Renal cortical epithelial cell (primary cell): Measurements from ENCODE around the gene POU6F2. TPM values are rescaled to one million over a fixed set of nuclear protein-coding genes. Genes with fewer than 3 reads are reported as not detected.
A peak's percentile ranks its signal among the peaks of the same experiment; 100 is the strongest.

Experiments used
- DNase-seq: peaks from one replicate; pipeline ENCODE4 v3.0.0-alpha.2; 2011; ENCODE audit warnings: low read depth
- total RNA-seq: library from RNA; depleted of rRNA; stranded (reverse); fragments of >200 nt; gene quantifications from 2 replicates; pipeline ENCODE4 v1.2.3, GENCODE V29; 2014

POU6F2 gene
- total RNA-seq, 1 donor from 2014 or later = not detected

GRCh38 chr7:39252916-39253315 lies 275.2 kb downstream of the POU6F2 start:
- peak; percentile 7 for DNase-seq

GRCh38 chr7:39259391-39260003 lies 281.8 kb downstream of the POU6F2 start:
- DNase-seq = no peak

GRCh38 chr7:39260279-39260844 lies 282.7 kb downstream of the POU6F2 start:
- DNase-seq = no peak

GRCh38 chr7:39261771-39262170 lies 284.1 kb downstream of the POU6F2 start:
- no peak for DNase-seq

GRCh38 chr7:39265641-39266591 lies 288.2 kb downstream of the POU6F2 start:
- DNase-seq = no peak

GRCh38 chr7:39269034-39269433 lies 291.3 kb downstream of the POU6F2 start:
- DNase-seq = no peak

- no peak for DNase-seq
These were observed 292.3 kb downstream of the POU6F2 start for GRCh38 chr7:39270018-39270417.

GRCh38 chr7:39271402-39271801 lies 293.7 kb downstream of the POU6F2 start:
- peak; percentile 58 for DNase-seq

- DNase-seq = no peak
These were observed 294.4 kb downstream of the POU6F2 start for GRCh38 chr7:39272111-39272510.

GRCh38 chr7:39272691-39273090 lies 295.0 kb downstream of the POU6F2 start:
- DNase-seq = no peak

GRCh38 chr7:39280337-39280736 lies 302.6 kb downstream of the POU6F2 start:
- no peak for DNase-seq

GRCh38 chr7:39285256-39285655 lies 307.5 kb downstream of the POU6F2 start:
- no peak for DNase-seq

- DNase-seq = no peak
These were observed 310.6 kb downstream of the POU6F2 start for GRCh38 chr7:39288303-39288702.

- no peak for DNase-seq
These were observed 314.1 kb downstream of the POU6F2 start for GRCh38 chr7:39291628-39292410.

GRCh38 chr7:39293056-39293823 lies 315.5 kb downstream of the POU6F2 start:
- no peak for DNase-seq

- no peak for DNase-seq
These were observed 316.3 kb downstream of the POU6F2 start for GRCh38 chr7:39294022-39294421.

- DNase-seq = no peak
These were observed 318.1 kb downstream of the POU6F2 start for GRCh38 chr7:39295796-39296195.

GRCh38 chr7:39299695-39300094 lies 322.0 kb downstream of the POU6F2 start:
- DNase-seq = no peak

- no peak for DNase-seq
These were observed 322.6 kb downstream of the POU6F2 start for GRCh38 chr7:39300276-39300675.

- DNase-seq = no peak
These were observed 323.8 kb downstream of the POU6F2 start for GRCh38 chr7:39301543-39301942.

- no peak for DNase-seq
These were observed 326.5 kb downstream of the POU6F2 start for GRCh38 chr7:39304178-39304577.
